ENCODE results near the gene APAF1. TPM values are rescaled to one million over a fixed set of nuclear protein-coding genes. Genes with fewer than 3 reads are reported as not detected.

APAF1 gene
- total RNA-seq, 4 donors from 2014 or later = 10.5 to 25.4 (median 23.4) TPM

GRCh38 chr12:98674841-98675240 lies 29.8 kb downstream of the APAF1 start:
- no peak for DNase-seq
- Histone ChIP-seq H3K36me3 (peaks cover 0 to 54% (median 21%) of the 10 kb centered on the region in 4 donors), H3K27ac (no peak overlapping the region), H3K4me1 (no peaks in the 10 kb centered on the region), H3K4me3 (no peak overlapping the region), H3K27me3 (no peaks in the 10 kb centered on the region), H3K9me3 (no peaks in the 10 kb centered on the region)
- intact Hi-C loops (cut with DNase I; ENCODE audit: low total_unique reads) = no loop called here
- TF ChIP-seq POLR2A (IDR thresholded peaks at IDR 0.05) (no peak), EP300 (IDR thresholded peaks at IDR 0.05; ENCODE audit: low read depth) (no peak), CTCF (IDR thresholded peaks at IDR 0.05) (no peak), POLR2AphosphoS5 (IDR thresholded peaks at IDR 0.05) (no peak)
- in situ Hi-C loops (cut with MboI; ENCODE audit: low pct_ligation_motif_present in 1 of 4, low pct_unique_long_range_greater_than_20kb in 1 of 4, low sequenced_read_pairs in 3 of 4) = loop anchor here in 1 of 4 donors (25.0 kb wide), 1 partner anchor 113 kb away; no protein-coding TSS in a partner anchor

GRCh38 chr12:98678236-98678945 lies 33.3 kb downstream of the APAF1 start:
- in situ Hi-C loops (cut with MboI; ENCODE audit: low pct_ligation_motif_present in 1 of 4, low pct_unique_long_range_greater_than_20kb in 1 of 4, low sequenced_read_pairs in 3 of 4) = no loop called here
- intact Hi-C loops (cut with DNase I; ENCODE audit: low total_unique reads) = no loop called here
- H3K36me3 ChIP-seq = peaks cover 0 to 58% (median 24%) of the 10 kb centered on the region in 4 donors

GRCh38 chr12:98678946-98679610 lies 34.0 kb downstream of the APAF1 start:
- no peaks in the 10 kb centered on the region for H3K9me3 ChIP-seq
- no peak for DNase-seq
- H3K27ac ChIP-seq = peak overlapping the region in 1 of 4 donors; percentile 38
- H3K4me1 ChIP-seq = no peaks in the 10 kb centered on the region
- TF ChIP-seq POLR2A (IDR thresholded peaks at IDR 0.05) (no peak), EP300 (IDR thresholded peaks at IDR 0.05; ENCODE audit: low read depth) (no peak), CTCF (IDR thresholded peaks at IDR 0.05) (no peak), POLR2AphosphoS5 (IDR thresholded peaks at IDR 0.05) (no peak)
- 75% methylated on average over 7 of the region's 7 CpGs; no CpG with 5 or more reads in 1 of the 2 donors for WGBS, 2 donors (ENCODE audit: low coverage in 1 of 2)
- intact Hi-C loops (cut with DNase I; ENCODE audit: low total_unique reads) = no loop called here
- peaks cover 0 to 58% (median 26%) of the 10 kb centered on the region in 4 donors for H3K36me3 ChIP-seq
- in situ Hi-C loops (cut with MboI; ENCODE audit: low pct_ligation_motif_present in 1 of 4, low pct_unique_long_range_greater_than_20kb in 1 of 4, low sequenced_read_pairs in 3 of 4) = no loop called here
- H3K27me3 ChIP-seq = no peaks in the 10 kb centered on the region
- H3K4me3 ChIP-seq = no peak overlapping the region

More at GRCh38 chr12:98678236-98678945, 33.3 kb downstream of the APAF1 start:
- no peaks in the 10 kb centered on the region for H3K27me3 ChIP-seq
- DNase-seq = no peak
- 98 to 100% methylated on average over 3 to 9 of the region's 15 CpGs for WGBS, 2 donors (ENCODE audit: low coverage in 1 of 2)
- no peaks in the 10 kb centered on the region for H3K9me3 ChIP-seq
- H3K4me3 ChIP-seq = no peak overlapping the region
- TF ChIP-seq CTCF (IDR thresholded peaks at IDR 0.05) (no peak), POLR2AphosphoS5 (IDR thresholded peaks at IDR 0.05) (no peak), POLR2A (IDR thresholded peaks at IDR 0.05) (no peak), EP300 (IDR thresholded peaks at IDR 0.05; ENCODE audit: low read depth) (no peak)
- H3K27ac ChIP-seq = peak overlapping the region in 1 of 4 donors; percentile 38
- H3K4me1 ChIP-seq = no peaks in the 10 kb centered on the region

GRCh38 chr12:98679611-98680005 lies 34.5 kb downstream of the APAF1 start:
- H3K9me3 ChIP-seq = no peaks in the 10 kb centered on the region
- no peak for DNase-seq
- in situ Hi-C loops (cut with MboI; ENCODE audit: low pct_ligation_motif_present in 1 of 4, low pct_unique_long_range_greater_than_20kb in 1 of 4, low sequenced_read_pairs in 3 of 4) (no loop called here), intact Hi-C loops (cut with DNase I; ENCODE audit: low total_unique reads) (no loop called here)
- H3K27ac ChIP-seq = peak overlapping the region in 1 of 4 donors; percentile 2
- no peak overlapping the region for H3K4me3 ChIP-seq
- no peak for TF ChIP-seq CTCF (IDR thresholded peaks at IDR 0.05)
- TF ChIP-seq POLR2A (IDR thresholded peaks at IDR 0.05) = no peak
- TF ChIP-seq EP300 (IDR thresholded peaks at IDR 0.05; ENCODE audit: low read depth) = no peak
- TF ChIP-seq POLR2AphosphoS5 (IDR thresholded peaks at IDR 0.05) = no peak
- H3K36me3 ChIP-seq = peaks cover 0 to 59% (median 29%) of the 10 kb centered on the region in 4 donors
- 96% methylated on average over 13 of the region's 15 CpGs; no CpG with 5 or more reads in 1 of the 2 donors for WGBS, 2 donors (ENCODE audit: low coverage in 1 of 2)
- no peaks in the 10 kb centered on the region for H3K4me1 ChIP-seq
- H3K27me3 ChIP-seq = no peaks in the 10 kb centered on the region
